Measurements from ENCODE around the gene MRFAP1.
"Not testable (repeated sequence)": the region's sequence is repeated elsewhere in the genome, so short reads cannot be mapped to it uniquely, and the experiment has no call there.

The MRFAP1 gene

DNA sequence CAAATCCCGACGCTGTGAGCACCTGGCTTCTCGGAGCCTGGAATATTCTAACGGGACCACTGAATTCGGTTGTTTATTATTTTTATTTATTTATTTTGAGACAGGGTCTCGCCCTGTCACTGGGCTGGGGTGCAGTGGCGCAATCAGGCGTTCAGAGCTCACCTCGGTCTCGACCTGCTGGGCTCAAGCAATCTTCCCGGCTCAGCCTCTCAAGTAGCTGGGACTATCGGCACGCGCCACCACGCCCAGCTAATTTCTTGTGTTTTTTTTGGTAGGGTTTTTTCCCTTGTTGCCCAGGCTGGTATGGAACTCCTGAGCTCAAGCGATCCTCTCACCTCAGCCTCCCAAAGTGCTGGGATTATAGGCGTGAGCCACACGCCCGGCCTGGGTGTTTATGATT is 31.6 kb downstream of the MRFAP1 start:
- no peak for DNase-seq

DNA sequence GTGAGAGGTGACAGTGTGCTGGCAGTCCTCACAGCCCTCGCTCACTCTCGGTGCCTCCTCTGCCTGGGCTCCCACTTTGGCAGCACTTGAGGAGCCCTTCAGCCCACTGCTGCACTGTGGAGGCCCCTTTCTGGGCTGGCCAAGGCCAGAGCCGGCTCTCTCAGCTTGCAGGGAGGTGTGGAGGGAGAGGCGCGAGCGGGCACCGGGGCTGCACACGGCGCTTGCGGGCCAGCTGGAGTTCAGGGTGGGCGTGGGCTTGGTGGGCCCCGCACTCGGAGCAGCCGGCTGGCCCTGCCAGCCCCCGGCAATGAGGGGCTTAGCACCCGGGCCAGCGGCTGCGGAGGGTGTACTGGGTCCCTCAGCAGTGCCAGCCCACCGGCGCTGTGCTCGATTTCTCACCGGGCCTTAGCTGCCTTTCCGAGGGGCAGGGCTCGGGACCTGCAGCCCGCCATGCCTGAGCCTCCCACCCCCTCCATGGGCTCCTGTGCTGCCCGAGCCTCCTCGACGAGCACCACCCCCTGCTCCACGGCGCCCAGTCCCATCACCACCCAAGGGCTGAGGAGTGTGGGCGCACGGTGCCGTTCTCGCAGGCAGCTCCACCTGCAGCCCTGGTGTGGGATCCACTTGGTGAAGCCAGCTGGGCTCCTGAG is 32.2 kb downstream of the MRFAP1 start:
- DNase-seq = not testable (repeated sequence)

DNA sequence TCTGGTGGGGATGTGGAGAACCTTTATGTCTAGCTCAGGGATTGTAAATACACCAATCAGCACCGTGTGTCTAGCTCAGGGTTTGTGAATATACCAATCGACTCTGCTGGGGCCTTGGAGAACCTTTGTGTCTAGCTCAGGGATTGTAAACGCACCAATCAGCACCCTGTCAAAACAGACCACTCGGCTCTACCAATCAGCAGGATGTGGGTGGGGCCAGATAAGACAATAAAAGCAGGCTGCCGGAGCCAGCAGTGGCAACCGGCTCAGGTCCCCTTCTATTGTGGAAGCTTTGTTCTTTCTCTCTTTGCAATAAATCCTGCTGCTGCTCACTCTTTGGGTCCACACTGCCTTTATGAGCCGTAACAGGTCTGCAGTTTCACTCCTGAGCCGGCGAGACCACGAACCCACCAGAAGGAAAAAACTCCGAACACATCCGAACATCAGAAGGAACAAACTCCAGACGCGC is 32.7 kb downstream of the MRFAP1 start:
- not testable (repeated sequence) for DNase-seq

DNA sequence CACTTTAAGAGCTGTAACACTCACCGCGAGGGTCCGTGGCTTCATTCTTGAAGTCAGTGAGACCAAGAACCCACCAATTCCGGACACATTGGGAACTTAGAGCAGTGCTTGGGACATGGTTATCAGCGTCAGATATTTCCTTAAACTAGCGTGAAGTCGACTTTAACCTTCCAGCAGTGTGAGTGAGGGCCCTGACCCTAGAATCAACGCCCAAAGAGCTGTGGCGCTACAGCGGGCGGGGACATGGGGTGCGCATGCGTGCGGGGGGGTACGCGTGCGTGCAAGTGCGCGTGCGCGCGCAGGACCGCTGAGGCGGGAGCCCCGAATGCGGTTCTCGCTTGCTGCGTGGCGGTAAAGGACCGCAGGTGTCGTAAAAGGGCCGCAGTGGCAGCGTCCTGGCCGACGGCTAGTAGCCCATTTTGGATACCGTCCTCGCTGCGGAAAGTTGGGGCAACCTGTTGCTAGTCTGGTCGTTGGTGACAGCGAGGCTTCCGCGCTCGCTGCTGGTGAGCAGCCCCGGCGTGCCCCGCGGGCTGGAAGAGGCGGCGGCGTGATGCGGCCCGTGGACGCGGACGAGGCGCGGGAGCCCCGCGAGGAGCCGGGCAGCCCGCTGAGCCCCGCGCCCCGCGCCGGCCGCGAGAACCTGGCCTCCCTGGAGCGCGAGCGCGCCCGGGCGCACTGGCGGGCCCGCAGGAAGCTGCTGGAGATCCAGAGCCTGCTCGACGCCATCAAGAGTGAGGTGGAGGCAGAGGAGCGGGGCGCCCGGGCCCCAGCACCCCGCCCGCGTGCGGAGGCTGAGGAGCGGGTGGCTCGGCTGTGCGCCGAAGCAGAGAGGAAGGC is 33.4 kb downstream of the MRFAP1 start:
- DNase-seq = peak; percentile 92

DNA sequence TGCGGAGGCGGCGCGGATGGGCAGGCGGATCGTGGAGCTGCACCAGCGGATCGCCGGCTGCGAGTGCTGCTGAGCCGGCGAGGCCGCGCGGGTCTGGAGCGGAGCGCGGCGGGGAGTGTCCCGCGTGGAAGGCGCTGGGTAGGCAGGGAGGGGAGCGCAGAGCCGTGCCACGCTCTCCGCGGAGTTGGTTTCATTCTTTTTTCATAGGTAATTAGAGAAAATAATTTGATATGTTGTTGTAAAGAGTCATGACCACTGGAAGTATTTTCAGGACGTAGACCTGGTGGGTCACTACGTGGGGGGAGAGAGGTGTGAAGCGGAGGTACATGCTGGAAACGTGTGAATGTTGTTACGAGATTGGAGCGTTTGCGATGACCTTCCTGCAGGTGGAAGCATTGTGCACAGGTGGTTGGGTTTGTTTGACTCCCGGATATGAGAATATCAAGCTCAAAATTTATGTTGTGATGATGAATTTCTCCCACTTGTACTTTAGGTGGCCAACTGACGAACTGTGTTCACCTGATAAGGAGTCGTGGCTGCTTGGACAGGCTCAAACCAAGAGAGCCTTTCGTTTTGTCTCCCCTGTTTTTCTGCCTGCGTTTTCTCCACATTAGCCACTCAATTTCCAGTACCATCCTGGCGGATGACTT is 34.1 kb downstream of the MRFAP1 start:
- peak; percentile 76 for DNase-seq

DNA sequence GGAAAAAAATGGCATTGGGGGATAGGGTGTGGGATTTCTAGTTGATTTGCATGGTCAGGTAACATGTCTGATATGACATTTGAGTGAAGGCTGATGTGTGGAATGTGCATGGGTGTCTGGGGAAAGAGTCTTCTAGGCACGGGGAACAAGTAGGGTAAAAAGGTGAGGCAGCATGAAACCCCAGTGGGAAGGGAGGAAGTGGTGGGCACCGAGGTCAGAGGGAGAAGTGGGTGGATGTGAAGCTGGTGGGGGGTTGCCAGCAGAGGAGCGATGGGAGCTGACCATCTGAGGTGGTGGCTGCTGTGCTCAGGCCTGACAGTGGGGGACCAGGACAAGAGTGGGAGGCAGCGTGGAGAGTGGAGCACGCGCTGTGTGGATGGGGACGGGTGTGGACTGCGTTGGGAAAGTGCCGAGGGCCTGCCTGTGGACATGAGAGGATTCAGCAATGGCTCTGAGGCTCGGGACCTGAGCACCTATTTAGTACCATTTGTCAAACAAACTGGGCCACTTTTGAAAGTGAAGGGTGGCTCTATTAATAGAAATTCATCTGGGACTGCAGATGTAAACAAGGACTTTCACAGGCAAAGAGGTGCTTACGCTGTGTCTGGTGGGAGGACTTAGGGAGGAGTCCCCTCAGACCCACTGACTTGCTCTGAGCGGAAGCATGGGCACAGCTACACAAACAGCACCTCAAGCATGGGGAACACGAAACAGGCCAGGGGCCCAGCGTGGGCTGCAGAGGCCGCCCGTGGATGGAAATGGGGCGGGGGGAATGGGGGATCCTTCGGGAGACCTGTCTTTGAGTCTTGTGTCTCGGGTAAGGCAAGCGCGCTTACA is 36.5 kb downstream of the MRFAP1 start:
- no peak for DNase-seq

DNA sequence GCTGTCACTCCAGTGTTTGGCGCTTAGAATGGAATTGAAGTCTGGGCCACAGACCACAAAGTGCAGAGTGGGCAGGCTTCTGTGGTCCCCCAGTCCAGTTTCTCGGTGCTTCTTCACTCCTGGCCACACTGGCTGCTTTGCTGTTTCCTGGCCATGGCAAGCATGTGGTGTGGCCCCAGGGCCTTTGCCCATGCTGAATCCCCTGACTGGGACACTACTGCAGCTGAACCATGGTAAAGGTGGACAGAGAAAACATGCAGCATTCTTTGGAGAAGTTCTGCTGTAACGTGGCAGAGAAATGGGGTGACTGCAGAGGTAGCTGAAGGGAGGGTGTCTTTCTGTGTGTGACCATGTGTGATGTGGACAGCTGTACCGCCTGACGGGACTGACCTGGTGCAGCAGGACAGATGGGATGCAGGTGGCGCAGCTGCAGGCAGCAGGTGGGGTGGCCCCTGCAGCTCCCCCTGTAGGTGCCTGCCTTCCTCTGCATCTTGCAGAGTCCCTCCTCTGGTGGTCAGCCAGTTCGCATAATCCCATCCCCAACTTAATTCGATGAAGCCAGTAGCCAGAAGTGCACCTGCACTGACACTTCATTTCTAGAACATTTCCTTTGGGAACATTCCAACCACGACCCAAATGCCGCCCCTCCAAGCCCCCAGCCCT is 40.0 kb downstream of the MRFAP1 start:
- DNase-seq = no peak

DNA sequence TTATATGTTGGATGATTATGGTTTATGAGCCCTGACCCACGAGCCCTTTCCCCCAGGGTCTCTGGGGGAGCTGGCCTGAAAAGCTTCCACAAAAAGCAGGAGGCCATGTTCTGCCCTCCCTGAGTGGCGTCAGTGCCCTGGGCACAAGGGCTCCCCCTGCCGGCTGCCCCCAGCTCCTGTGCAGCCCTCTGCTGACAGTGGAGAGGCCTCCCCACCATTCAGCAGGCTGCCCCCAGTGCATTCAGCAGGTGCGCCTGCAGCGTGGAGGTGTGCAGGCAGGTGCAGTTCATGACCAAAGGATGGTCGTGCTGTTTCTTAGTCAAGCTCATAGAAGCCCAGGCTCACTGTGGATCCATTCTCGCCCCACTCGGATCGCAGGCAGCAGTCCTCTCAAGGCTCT is 40.7 kb downstream of the MRFAP1 start:
- DNase-seq = no peak

DNA sequence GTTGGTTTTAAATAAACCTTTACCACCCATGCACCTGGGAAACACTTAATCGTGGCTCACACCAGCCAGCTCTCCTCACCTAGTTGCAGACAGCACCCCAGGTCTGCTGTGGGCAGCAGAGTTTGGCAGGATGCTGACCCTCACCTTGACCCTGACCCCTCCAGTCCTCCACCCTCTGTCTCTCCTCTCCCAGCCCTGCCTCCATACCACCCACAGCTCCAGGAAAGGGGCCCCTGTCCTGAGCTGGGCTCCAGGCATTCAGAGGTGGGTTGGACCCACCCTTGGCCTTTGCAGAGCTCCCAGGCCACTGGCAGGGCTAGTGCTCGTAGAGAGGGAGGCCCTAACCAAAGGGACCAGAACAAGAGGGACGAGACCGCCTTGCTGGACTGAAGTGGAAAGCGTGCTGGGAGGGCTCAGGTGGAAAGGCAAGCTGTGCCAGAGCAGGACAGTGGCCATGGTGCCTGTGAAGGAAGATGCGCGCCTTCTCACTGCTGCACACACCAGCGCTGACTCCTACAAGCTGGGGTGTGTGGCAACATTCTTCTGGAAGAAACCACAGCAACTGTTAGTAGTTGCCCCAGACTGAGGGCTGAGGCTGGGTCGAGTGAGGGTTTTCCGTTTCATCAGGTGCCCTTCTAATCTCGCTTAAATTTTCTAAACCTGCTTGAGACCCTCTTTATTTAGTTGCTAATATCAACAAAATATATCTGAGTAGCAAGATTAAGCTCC is 42.5 kb downstream of the MRFAP1 start:
- no peak for DNase-seq

DNA sequence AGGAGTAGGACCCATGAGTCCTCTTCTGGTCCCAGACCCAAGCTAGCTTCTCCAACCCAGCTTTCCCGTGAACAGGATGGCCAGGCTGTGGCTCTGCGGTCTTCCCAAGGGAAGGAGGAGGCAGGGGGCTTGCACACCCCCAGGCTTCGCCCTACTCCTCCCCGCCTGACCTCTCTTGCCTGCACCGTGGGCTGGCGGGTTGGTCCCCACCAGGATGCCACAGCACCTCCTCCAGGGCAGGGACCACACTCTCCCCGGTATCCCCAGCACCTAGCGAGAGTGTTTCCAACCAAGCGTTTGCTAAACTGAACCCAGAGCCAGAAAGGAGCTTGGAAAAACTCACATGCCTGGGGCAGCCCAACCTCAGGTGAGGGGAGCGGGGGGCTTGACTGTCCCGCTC is 44.2 kb downstream of the MRFAP1 start:
- DNase-seq = no peak

DNA sequence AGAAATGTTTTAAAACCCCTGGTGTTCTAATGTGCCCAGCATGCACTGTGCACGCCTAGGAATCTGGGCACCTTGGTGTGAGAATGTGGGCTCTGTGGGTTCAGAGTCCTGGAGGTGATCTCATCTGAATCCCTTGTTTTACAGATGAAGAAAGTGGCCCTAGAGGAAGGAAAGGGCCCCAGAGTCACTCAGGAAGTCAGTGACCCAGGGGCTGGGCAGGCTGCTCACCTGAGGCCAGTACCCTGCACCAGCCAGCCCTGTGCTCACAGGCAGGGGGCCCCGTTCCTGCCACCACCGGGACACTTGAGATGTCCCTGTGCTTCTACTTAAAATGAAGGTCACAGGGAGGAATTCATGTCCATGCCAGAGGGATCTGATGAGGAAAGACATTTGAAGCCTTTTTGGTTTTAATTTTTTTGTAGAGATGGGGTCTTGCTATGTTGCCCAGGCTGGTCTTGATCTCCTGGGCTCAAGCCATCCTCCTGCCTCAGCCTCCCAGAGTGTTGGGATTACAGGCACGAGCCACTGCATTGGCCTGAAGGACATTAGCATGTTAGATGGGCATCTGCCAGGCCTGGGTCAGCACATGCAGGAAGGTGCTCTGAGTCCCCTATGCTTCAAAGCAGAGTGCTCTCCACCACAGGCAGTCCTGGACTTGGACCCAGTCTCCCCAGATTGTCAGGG is 45.8 kb downstream of the MRFAP1 start:
- no peak for DNase-seq

DNA sequence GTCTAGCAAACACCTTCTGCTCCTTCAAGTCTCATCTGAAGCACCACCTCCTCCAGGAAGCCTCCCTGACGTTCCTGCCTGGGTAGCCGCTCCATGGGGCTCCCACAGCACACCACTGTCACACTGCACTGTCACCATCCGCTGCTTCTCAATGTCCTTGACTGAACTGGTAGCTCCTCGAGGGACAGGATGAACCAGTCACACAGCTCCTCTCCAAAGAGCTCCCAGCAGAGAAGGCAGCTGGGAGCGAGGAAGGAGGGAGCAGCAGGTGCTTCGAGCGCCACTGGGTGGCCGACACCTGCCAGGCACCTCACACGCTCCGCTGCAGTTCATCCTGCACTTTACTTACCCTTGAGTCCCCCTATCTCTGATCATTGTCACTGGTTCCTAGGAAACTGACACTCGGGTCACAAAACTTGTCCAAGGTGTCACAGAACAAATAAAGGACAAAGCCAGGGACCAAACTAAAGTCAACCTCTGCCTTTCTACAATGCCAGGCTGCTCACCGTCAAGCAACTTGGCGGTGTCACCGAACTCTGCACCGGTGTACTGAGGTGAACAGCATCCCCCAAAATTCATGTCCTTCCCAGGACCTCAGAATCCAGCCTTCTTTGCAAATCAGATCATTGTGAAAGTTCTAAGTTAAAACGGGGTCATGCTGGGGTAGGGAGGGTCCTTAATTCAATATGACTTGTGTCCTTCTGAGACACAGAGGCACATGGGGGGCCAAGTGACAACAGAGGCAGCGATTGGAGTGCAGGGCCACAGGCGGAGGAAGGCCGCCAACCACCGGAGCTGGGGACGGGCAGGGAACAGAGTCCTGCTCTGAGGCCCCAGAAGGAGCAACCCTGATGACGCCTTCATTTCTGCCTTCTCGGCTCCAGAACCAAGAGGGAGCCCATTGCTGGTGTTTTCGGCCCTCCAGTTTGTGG is 47.7 kb downstream of the MRFAP1 start:
- no peak for DNase-seq

DNA sequence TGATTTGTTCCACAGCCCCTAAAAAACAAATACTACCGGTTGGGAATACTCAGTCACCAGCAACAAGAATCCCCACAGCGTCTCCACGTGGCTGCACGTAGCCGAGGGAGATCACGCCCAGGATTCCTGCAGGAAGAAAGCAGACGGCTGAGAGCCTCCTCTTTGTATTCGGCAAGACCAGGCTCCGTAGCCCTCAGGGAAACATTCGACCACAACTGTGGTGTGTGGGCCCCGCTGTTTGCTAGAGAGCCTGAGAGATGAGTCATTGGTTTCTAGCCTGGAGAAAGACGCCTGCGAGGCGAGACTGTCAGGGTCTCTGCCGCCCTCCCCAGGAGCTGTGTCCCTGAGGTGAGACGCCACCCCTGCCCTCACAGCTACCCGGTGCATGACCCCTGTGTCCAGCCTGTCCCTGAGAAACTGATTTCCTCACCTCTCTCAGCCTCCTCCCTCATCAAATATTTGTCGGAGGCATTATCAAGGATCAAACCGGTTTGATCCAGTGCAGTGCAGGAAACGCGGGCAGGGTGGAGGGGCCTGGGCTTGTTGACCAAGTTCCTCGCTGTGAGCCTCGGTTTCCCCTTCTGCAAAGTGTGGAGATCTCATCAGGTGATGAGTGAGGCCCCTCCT is 48.5 kb downstream of the MRFAP1 start:
- peak; percentile 87 for DNase-seq

DNA sequence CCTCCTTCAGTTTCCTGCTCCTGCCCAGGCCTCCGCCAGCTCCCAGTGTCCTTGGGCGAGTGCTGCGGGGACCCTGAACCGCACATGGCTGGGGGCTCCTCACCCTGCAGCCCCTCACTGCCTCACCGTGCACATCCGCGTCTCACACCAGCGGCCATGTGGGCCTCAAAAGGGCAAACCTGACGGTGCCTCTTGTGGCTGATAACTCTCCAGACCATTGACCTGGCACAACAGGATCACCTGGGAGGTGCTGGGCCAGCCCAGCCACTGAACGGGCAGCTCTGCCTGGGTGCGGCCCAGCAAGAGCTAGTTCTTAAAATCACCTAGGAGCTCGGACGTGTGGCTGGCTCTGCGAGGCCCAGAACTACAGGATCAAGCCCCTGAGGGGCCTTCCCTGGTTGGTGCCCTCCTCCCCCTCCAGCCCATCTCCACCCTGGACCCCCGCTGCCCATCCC is 49.0 kb downstream of the MRFAP1 start:
- no peak for DNase-seq
